H9 (cell line): Measurements from ENCODE around the gene ELP6. TPM values are rescaled to one million over a fixed set of nuclear protein-coding genes. Genes with fewer than 3 reads are reported as not detected.

Experiments
- DNase-seq: peaks from one replicate; pipeline ENCODE4 v3.0.0-alpha.2; 2017
- H2AFZ ChIP-seq: one replicate; pipeline ENCODE4 v1.6.1; 2013; ENCODE audit warnings: mild to moderate bottlenecking, low read length, control low read depth, moderate library complexity
- H2AK5ac ChIP-seq: 2 replicates; pipeline ENCODE4 v1.6.1; 2013; ENCODE audit warnings: low read length, control low read depth, mixed read lengths; ENCODE audit not compliant: insufficient read length
- H2BK120ac ChIP-seq: one replicate; pipeline ENCODE4 v1.6.1; 2013; ENCODE audit warnings: low read depth, mild to moderate bottlenecking, low read length, control low read depth, inconsistent platforms; ENCODE audit not compliant: poor library complexity, severe bottlenecking
- H2BK12ac ChIP-seq: 2 replicates; pipeline ENCODE4 v1.6.1; 2013; ENCODE audit warnings: low read length, control low read depth, mixed read lengths, low read depth; ENCODE audit not compliant: insufficient read length
- H2BK15ac ChIP-seq: 2 replicates; pipeline ENCODE4 v1.6.1; 2013; ENCODE audit warnings: low read depth, low read length, control low read depth
- H2BK20ac ChIP-seq: one replicate; pipeline ENCODE4 v1.6.1; 2013; ENCODE audit warnings: low read depth, mild to moderate bottlenecking, low read length, control low read depth, inconsistent platforms; ENCODE audit not compliant: poor library complexity, severe bottlenecking
- H2BK5ac ChIP-seq: 2 replicates; pipeline ENCODE4 v1.6.1; 2013; ENCODE audit warnings: low read length, control low read depth, mixed read lengths; ENCODE audit not compliant: insufficient read length
- H3K14ac ChIP-seq: 2 replicates; pipeline ENCODE4 v1.6.1; 2013; ENCODE audit warnings: low read length, control low read depth; ENCODE audit not compliant: insufficient read depth
- H3K18ac ChIP-seq: 2 replicates; pipeline ENCODE4 v1.6.1; 2013; ENCODE audit warnings: low read depth, mild to moderate bottlenecking, mixed read lengths, low read length, control low read depth; ENCODE audit not compliant: insufficient read length
- H3K23ac ChIP-seq: 2 replicates; pipeline ENCODE4 v1.6.1; 2013; ENCODE audit warnings: low read length, control low read depth, mixed read lengths, low read depth; ENCODE audit not compliant: insufficient read length
- H3K23me2 ChIP-seq: 2 replicates; pipeline ENCODE4 v1.6.1; 2013; ENCODE audit warnings: low read depth, mild to moderate bottlenecking, mixed read lengths, low read length, control low read depth; ENCODE audit not compliant: insufficient read length, poor library complexity, severe bottlenecking
- H3K27ac ChIP-seq: 2 replicates; pipeline ENCODE4 v1.5.1; 2013; ENCODE audit warnings: low read length, control low read depth, mixed read lengths, low read depth; ENCODE audit not compliant: insufficient read length
- H3K27me3 ChIP-seq: 2 replicates; pipeline ENCODE4 v1.6.1; 2013; ENCODE audit warnings: low read length, control low read depth, inconsistent platforms; ENCODE audit not compliant: insufficient read depth
- H3K4ac ChIP-seq: 2 replicates; pipeline ENCODE4 v1.6.1; 2013; ENCODE audit warnings: low read depth, mild to moderate bottlenecking, control low read depth, inconsistent platforms, low read length, moderate library complexity
- H3K4me1 ChIP-seq: 2 replicates; pipeline ENCODE4 v1.6.1; 2013; ENCODE audit warnings: low read length, control low read depth, inconsistent platforms; ENCODE audit not compliant: insufficient read depth
- H3K4me2 ChIP-seq: 2 replicates; pipeline ENCODE4 v1.6.1; 2013; ENCODE audit warnings: low read length, control low read depth, mixed read lengths; ENCODE audit not compliant: insufficient read length, insufficient read depth
- H3K56ac ChIP-seq: 2 replicates; pipeline ENCODE4 v1.6.1; 2013; ENCODE audit warnings: low read depth, mild to moderate bottlenecking, mixed read lengths, low read length, control low read depth; ENCODE audit not compliant: insufficient read length
- H3K79me1 ChIP-seq: 2 replicates; pipeline ENCODE4 v1.6.1; 2013; ENCODE audit warnings: low read depth, mild to moderate bottlenecking, moderate library complexity, low read length, control low read depth, inconsistent platforms; ENCODE audit not compliant: insufficient read depth, poor library complexity, severe bottlenecking
- H3K79me2 ChIP-seq: 2 replicates; pipeline ENCODE4 v1.6.1; 2013; ENCODE audit warnings: low read length, control low read depth, inconsistent platforms; ENCODE audit not compliant: insufficient read depth
- H3K9ac ChIP-seq: 2 replicates; pipeline ENCODE4 v1.6.1; 2013; ENCODE audit warnings: low read length, control low read depth, mixed read lengths; ENCODE audit not compliant: insufficient read length; ENCODE audit errors: extremely low read depth
- H3K9me3 ChIP-seq: one replicate; pipeline ENCODE4 v1.6.1; 2013; ENCODE audit warnings: low read depth, low read length, inconsistent platforms; ENCODE audit not compliant: control insufficient read depth
- H3T11ph ChIP-seq: one replicate; pipeline ENCODE4 v1.6.1; 2013; ENCODE audit warnings: mild to moderate bottlenecking, low read length, control low read depth, inconsistent platforms
- H4K20me1 ChIP-seq: one replicate; pipeline ENCODE4 v1.6.1; 2013; ENCODE audit not compliant: control insufficient read depth, insufficient read length, insufficient read depth
- H4K5ac ChIP-seq: 2 replicates; pipeline ENCODE4 v1.6.1; 2013; ENCODE audit warnings: low read depth, mild to moderate bottlenecking, mixed read lengths, low read length, control low read depth; ENCODE audit not compliant: insufficient read length
- H4K8ac ChIP-seq: replicated peaks from 2 replicates; pipeline ENCODE4 v1.6.1; 2013; ENCODE audit warnings: low read length, control low read depth, mixed read lengths, low read depth; ENCODE audit not compliant: insufficient read length
- H4K91ac ChIP-seq: 2 replicates; pipeline ENCODE4 v1.6.1; 2013; ENCODE audit warnings: low read depth, mild to moderate bottlenecking, moderate library complexity, mixed read lengths, low read length, control low read depth; ENCODE audit not compliant: insufficient read length
- H3K27ac Mint-ChIP-seq, 3 experiments: 2 replicates in 2 of 3; 3 replicates in 1 of 3; pipeline ENCODE4 v1.8.0; 2020 to 2021; ENCODE audit warnings: mixed read lengths in 3 of 3, mild to moderate bottlenecking in 1 of 3, moderate library complexity in 1 of 3
- H3K27me3 Mint-ChIP-seq: 2 replicates; pipeline ENCODE4 v1.8.0; 2021; ENCODE audit warnings: low read depth, mild to moderate bottlenecking, moderate library complexity, mixed read lengths
- H3K36me3 Mint-ChIP-seq, 3 experiments: 2 replicates in 2 of 3; 3 replicates in 1 of 3; pipeline ENCODE4 v1.8.0; 2020 to 2021; ENCODE audit warnings: low read depth in 3 of 3, mixed read lengths in 3 of 3; ENCODE audit not compliant: insufficient read depth in 1 of 3
- H3K4me1 Mint-ChIP-seq, 2 experiments: 2 replicates each; pipeline ENCODE4 v1.8.0; 2020; ENCODE audit warnings: mixed read lengths in 2 of 2
- H3K4me3 Mint-ChIP-seq, 2 experiments: 2 replicates in 1 of 2; 3 replicates in 1 of 2; pipeline ENCODE4 v1.8.0; 2020 to 2021; ENCODE audit warnings: mild to moderate bottlenecking in 2 of 2, mixed read lengths in 2 of 2, moderate library complexity in 1 of 2
- H3K9me3 Mint-ChIP-seq, 2 experiments: 2 replicates in 1 of 2; 3 replicates in 1 of 2; pipeline ENCODE4 v1.8.0; 2020; ENCODE audit warnings: mild to moderate bottlenecking in 2 of 2, mixed read lengths in 2 of 2, moderate library complexity in 1 of 2
- WGBS: extraction: QIAGEN DNeasy Blood & Tissue Kit; methylation state at CpG from one replicate; pipeline ENCODE4 v1.1.7; 2013; ENCODE audit warnings: missing lambda C conversion rate, low lambda C conversion rate, mixed read lengths; ENCODE audit not compliant: insufficient read length; ENCODE audit errors: extremely low coverage; 5-methylcytosine and 5-hydroxymethylcytosine counted together
- total RNA-seq: library from RNA; stranded (reverse); gene quantifications from 2 replicates; pipeline ENCODE4 v1.2.1, GENCODE V29; 2021
- TF ChIP-seq, protein P1 (sequence below): fragments of 200-600 bp; sonication (generic); conservative IDR thresholded peaks from 3 replicates; pipeline ENCODE4 v1.8.0; 2021; ENCODE audit warnings: antibody characterized with exemption, mild to moderate bottlenecking

Gene ELP6
- total RNA-seq, 1 experiment from 2014 or later: 53.9 TPM

DNA sequence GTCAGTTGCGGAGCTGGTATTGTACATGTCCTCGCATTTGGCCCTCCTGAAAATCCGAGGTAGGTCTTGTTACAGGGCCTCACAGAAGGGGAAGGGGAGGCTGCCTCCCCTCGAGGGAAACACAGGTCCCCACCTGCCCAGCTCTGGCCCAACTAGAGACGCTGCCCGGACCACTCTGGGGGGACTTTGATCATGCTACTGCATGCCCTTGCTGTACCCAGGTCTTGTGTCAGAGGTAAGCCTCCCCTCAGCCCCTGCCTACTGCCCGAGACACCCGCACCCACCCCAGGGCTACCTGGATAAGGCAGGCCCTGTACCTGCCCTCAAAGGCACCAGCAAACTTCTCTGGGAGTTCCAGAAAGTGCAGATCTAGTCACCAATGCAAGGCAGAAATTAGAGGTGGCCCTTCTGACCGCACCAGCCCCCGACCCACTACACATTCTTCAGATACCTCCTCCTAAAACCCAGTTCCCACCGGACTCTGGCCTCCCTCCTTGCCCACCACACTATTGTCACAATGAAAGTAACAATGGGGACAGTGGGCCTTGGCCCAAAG, 36.8 kb downstream of the ELP6 start:
- H3K27me3 ChIP-seq: no peaks in the 10 kb centered on the region
- H3K27ac ChIP-seq: no peak overlapping the region
- Mint-ChIP-seq H3K4me1 (peaks cover 38 to 48% of the 10 kb centered on the region in 2 experiments), H3K4me3 (no peak overlapping the region; a peak in 2 of 5 replicates), H3K9me3 (no peaks in the 10 kb centered on the region; a peak in 2 of 5 replicates), H3K27ac (peak overlapping the region in 1 of 3 experiments; percentile 10; a peak in 1 of 7 replicates), H3K27me3 (no peaks in the 10 kb centered on the region), H3K36me3 (peaks cover 0 to 4% (median 0%) of the 10 kb centered on the region in 3 experiments; a peak in 2 of 7 replicates)
- peaks cover 2% of the 10 kb centered on the region; the same call in 1 of the 2 replicates for H3K4me1 ChIP-seq
- TF ChIP-seq, protein P1, sequence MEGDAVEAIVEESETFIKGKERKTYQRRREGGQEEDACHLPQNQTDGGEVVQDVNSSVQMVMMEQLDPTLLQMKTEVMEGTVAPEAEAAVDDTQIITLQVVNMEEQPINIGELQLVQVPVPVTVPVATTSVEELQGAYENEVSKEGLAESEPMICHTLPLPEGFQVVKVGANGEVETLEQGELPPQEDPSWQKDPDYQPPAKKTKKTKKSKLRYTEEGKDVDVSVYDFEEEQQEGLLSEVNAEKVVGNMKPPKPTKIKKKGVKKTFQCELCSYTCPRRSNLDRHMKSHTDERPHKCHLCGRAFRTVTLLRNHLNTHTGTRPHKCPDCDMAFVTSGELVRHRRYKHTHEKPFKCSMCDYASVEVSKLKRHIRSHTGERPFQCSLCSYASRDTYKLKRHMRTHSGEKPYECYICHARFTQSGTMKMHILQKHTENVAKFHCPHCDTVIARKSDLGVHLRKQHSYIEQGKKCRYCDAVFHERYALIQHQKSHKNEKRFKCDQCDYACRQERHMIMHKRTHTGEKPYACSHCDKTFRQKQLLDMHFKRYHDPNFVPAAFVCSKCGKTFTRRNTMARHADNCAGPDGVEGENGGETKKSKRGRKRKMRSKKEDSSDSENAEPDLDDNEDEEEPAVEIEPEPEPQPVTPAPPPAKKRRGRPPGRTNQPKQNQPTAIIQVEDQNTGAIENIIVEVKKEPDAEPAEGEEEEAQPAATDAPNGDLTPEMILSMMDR: no peak
- no peak overlapping the region for H3K14ac ChIP-seq
- no peak overlapping the region for H4K5ac ChIP-seq
- H3K79me2 ChIP-seq: peaks cover 18% of the 10 kb centered on the region; the same call in 1 of the 2 replicates
- no peaks in the 10 kb centered on the region for H3K9me3 ChIP-seq
- WGBS: no CpG with 5 or more reads among the region's 11 CpGs
- no peak for DNase-seq
- H3K18ac ChIP-seq: no peak overlapping the region
- no peak overlapping the region for H2BK120ac ChIP-seq
- H3K9ac ChIP-seq: no peak overlapping the region
- H3K79me1 ChIP-seq: peaks cover 3% of the 10 kb centered on the region
- no peak overlapping the region for H3T11ph ChIP-seq
- H3K4ac ChIP-seq: no peak overlapping the region
- H2BK12ac ChIP-seq: no peak overlapping the region
- no peaks in the 10 kb centered on the region for H3K23me2 ChIP-seq
- no peak overlapping the region for H2AFZ ChIP-seq
- H3K4me2 ChIP-seq: no peak overlapping the region
- no peak overlapping the region for H4K91ac ChIP-seq
- no peak overlapping the region for H3K56ac ChIP-seq
- H2BK15ac ChIP-seq: no peak overlapping the region
- H4K20me1 ChIP-seq: no peaks in the 10 kb centered on the region
- no peak overlapping the region for H4K8ac ChIP-seq
- H2BK5ac ChIP-seq: no peak overlapping the region
- H2AK5ac ChIP-seq: no peak overlapping the region
- no peak overlapping the region for H3K23ac ChIP-seq
- H2BK20ac ChIP-seq: no peak overlapping the region
